ENCODE data around the gene RNASEL. TPM values are rescaled to one million over a fixed set of nuclear protein-coding genes. Genes with fewer than 3 reads are reported as not detected.

The RNASEL gene
- total RNA-seq, 4 donors from 2014 or later = 6.5 to 14.5 (median 10.6) TPM

DNA sequence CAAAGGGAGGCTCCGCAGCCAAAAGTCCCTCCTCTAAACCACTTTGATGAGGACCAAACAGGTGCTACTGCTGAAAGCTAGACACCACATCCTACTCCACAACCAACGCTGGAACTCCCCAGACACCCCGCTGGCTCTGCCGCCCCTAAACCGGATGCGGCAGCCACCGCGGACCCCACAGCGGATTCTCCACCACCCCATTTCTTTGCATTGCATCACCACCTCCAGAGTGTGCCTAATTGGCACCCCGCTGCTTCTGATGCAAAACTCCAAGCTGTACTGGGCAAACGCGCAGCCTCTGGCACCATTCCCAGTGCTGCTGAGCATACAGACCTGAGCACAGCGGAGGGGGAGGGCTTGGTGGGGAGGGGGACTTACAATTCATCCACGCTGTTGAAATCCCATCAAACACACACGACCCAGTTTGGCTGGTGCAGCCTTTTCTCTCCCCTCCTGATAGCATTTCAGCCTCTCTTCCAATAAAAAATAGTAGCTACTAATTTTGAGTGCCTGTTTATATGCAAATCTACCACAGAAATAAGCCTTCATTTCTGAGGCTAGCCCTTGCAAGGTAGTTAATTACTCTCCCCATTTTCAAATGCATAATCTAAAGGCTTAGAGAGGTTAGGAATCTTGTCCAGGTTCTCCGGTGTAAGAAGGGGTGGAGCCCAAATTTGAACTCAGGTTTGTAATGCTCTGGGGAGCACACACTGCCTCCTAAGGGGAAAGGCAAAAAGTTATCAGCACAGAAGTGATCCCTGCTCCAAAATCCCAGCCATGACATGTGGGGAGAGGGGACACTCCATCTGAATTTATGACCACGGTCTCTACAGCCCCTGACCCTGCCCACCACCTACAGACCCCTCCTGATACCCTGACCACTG, 27.3 kb upstream of the RNASEL start:
- Histone ChIP-seq H3K4me1 (peaks cover 0 to 34% (median 9%) of the 10 kb centered on the region in 3 donors), H3K9me3 (no peaks in the 10 kb centered on the region), H3K4me3 (peak overlapping the region in 1 of 2 donors; percentile 8), H3K27me3 (no peaks in the 10 kb centered on the region), H3K36me3 (no peaks in the 10 kb centered on the region), H3K27ac (peak overlapping the region in 3 of 4 donors; percentile 89 to 94 (median 94))
- peak; percentile 71 for TF ChIP-seq POLR2AphosphoS5 (IDR thresholded peaks at IDR 0.05)
- TF ChIP-seq, protein P1, sequence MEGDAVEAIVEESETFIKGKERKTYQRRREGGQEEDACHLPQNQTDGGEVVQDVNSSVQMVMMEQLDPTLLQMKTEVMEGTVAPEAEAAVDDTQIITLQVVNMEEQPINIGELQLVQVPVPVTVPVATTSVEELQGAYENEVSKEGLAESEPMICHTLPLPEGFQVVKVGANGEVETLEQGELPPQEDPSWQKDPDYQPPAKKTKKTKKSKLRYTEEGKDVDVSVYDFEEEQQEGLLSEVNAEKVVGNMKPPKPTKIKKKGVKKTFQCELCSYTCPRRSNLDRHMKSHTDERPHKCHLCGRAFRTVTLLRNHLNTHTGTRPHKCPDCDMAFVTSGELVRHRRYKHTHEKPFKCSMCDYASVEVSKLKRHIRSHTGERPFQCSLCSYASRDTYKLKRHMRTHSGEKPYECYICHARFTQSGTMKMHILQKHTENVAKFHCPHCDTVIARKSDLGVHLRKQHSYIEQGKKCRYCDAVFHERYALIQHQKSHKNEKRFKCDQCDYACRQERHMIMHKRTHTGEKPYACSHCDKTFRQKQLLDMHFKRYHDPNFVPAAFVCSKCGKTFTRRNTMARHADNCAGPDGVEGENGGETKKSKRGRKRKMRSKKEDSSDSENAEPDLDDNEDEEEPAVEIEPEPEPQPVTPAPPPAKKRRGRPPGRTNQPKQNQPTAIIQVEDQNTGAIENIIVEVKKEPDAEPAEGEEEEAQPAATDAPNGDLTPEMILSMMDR (IDR thresholded peaks at IDR 0.05) = no peak
- 12 to 25% methylated on average over 2 to 11 of the region's 17 CpGs for WGBS, 2 donors (ENCODE audit: low coverage in 1 of 2)
- ATAC-seq = peak; percentile 57

DNA sequence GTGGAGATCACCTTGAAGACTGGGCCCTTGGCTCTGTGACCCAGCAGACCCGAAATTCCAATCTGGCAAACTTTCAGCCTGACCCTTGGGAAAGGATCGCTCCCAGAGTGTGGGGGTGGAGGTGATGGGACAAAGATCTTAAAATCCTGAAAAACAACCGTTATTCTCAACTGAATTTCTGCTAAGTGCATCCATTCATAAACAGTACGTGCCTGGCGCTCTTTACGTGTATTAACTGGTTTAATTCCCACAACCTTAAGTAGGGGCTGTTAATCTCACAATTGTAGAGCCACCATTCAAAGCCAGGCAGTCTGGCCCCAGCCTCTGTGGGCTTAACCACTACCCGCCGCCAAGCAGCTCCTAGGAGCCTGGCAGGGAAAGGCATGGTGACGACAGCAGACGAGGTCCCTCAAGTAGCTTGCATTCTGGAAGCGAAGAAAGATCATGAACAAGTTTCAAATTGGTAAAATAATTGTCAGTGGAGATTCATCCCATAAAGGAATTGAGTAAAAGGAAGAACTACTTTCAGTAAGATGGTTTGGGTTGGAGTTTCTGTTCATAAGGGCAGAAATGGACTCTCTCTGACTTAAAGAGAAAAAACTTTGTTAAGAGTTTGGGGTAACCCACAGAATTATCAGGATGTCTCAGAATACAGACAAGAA, 26.5 kb upstream of the RNASEL start:
- Histone ChIP-seq H3K9me3 (no peaks in the 10 kb centered on the region), H3K4me1 (peaks cover 0 to 34% (median 9%) of the 10 kb centered on the region in 3 donors), H3K27me3 (no peaks in the 10 kb centered on the region), H3K27ac (peak overlapping the region; percentile 77 to 94 (median 92)), H3K4me3 (peak overlapping the region; percentile 26 to 55), H3K36me3 (no peaks in the 10 kb centered on the region)
- peak; percentile 33 for ATAC-seq
- 36 to 48% methylated on average over 8 to 10 of the region's 11 CpGs for WGBS, 2 donors (ENCODE audit: low coverage in 1 of 2)
- no peak for TF ChIP-seq POLR2A (IDR thresholded peaks at IDR 0.05)
- no peak for TF ChIP-seq POLR2AphosphoS5 (IDR thresholded peaks at IDR 0.05)
- TF ChIP-seq, protein P1 (IDR thresholded peaks at IDR 0.05) = no peak
- no peak for TF ChIP-seq EP300 (IDR thresholded peaks at IDR 0.05)

DNA sequence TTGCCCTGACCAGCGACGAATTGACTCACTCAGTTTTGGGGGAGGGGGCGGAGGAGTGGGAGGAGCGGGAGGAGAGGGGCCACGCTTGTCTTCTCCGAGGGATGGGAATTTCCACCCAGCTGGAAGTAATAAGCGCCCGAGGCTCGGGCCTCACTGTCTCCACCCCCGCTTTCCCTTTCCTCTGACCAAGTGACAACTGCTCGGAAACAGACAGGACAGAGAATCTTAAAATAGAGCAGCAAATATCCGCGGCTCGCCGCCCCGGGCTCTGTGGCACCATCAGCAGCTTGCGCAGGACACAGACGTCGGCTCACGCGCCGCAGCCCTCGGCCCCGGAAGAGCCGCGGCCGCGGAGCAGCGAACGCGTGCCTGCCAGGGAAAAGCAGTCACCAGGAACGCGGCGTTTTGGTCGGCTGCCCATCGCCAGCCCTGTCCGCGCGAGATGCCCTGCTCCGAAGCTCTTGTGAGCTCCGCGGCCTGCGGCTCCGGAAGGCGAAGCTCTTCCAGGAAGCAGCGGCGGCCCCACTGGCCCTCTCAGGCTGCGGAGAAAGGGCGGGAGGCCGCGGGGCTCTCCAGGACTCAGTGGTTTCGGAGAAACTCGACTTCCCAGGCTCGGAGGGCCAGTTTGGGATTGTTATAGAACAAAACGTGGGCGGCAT, 25.9 kb upstream of the RNASEL start:
- no peaks in the 10 kb centered on the region for H3K36me3 ChIP-seq
- H3K4me3 ChIP-seq = peak overlapping the region; percentile 26 to 55
- peak overlapping the region; percentile 77 to 94 (median 92) for H3K27ac ChIP-seq
- H3K9me3 ChIP-seq = no peaks in the 10 kb centered on the region
- WGBS, 2 donors (ENCODE audit: low coverage in 1 of 2) = 1 to 10% methylated on average over 10 to 22 of the region's 56 CpGs
- peaks cover 0 to 34% (median 9%) of the 10 kb centered on the region in 3 donors for H3K4me1 ChIP-seq
- H3K27me3 ChIP-seq = no peaks in the 10 kb centered on the region
- ATAC-seq = peak; percentile 89
- TF ChIP-seq POLR2AphosphoS5 (IDR thresholded peaks at IDR 0.05) (peak; percentile 91), POLR2A (IDR thresholded peaks at IDR 0.05) (peak in 1 of 2 donors; percentile 66), EP300 (IDR thresholded peaks at IDR 0.05) (no peak)
- TF ChIP-seq, protein P1 (IDR thresholded peaks at IDR 0.05) = no peak

DNA sequence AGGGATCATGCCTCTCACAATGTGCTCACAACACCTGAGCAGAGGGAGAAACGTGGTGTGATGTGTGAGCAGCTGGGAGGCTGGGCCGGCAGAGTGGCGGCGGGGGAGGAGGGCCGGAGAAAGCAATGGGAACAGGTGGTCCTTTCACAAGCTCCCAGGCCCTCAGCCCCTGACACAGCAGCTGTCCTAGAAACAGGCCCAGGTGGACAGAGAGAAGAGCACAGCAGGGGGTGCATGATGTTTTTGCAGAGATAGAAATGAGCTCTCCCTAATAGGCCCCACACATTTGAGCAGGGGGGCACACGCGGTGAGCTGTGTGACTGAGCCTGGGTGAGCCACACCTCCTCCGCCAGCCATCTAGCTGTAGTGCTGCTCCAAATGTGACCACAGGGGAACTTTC, 22.7 kb upstream of the RNASEL start:
- WGBS, 2 donors (ENCODE audit: low coverage in 1 of 2) = 80 to 92% methylated on average over 3 to 6 of the region's 8 CpGs
- no peaks in the 10 kb centered on the region for H3K36me3 ChIP-seq
- no peaks in the 10 kb centered on the region for H3K9me3 ChIP-seq
- H3K4me1 ChIP-seq = peaks cover 0 to 26% (median 9%) of the 10 kb centered on the region in 3 donors
- no peak overlapping the region for H3K4me3 ChIP-seq
- H3K27me3 ChIP-seq = no peaks in the 10 kb centered on the region
- ATAC-seq = no peak
- TF ChIP-seq EP300 (IDR thresholded peaks at IDR 0.05) (no peak), POLR2AphosphoS5 (IDR thresholded peaks at IDR 0.05) (no peak), POLR2A (IDR thresholded peaks at IDR 0.05) (no peak)
- TF ChIP-seq, protein P1 (IDR thresholded peaks at IDR 0.05) = no peak
- no peak overlapping the region for H3K27ac ChIP-seq

Data from gastroesophageal sphincter (tissue), 4 donors.